Hematopoietic multipotent progenitor cell treated with erythropoietin and hydrocortisone succinate and interleukin-3 and kit ligand, for 4 days (in vitro differentiated cells): ENCODE results near the gene SLC18A2.
"Not testable (repeated sequence)": the region's sequence is repeated elsewhere in the genome, so short reads cannot be mapped to it uniquely, and the experiment has no call there.

ENCODE experiments used
- DNase-seq: peaks from one replicate; pipeline ENCODE4 v3.0.0-alpha.2; 2015

The SLC18A2 gene

DNA sequence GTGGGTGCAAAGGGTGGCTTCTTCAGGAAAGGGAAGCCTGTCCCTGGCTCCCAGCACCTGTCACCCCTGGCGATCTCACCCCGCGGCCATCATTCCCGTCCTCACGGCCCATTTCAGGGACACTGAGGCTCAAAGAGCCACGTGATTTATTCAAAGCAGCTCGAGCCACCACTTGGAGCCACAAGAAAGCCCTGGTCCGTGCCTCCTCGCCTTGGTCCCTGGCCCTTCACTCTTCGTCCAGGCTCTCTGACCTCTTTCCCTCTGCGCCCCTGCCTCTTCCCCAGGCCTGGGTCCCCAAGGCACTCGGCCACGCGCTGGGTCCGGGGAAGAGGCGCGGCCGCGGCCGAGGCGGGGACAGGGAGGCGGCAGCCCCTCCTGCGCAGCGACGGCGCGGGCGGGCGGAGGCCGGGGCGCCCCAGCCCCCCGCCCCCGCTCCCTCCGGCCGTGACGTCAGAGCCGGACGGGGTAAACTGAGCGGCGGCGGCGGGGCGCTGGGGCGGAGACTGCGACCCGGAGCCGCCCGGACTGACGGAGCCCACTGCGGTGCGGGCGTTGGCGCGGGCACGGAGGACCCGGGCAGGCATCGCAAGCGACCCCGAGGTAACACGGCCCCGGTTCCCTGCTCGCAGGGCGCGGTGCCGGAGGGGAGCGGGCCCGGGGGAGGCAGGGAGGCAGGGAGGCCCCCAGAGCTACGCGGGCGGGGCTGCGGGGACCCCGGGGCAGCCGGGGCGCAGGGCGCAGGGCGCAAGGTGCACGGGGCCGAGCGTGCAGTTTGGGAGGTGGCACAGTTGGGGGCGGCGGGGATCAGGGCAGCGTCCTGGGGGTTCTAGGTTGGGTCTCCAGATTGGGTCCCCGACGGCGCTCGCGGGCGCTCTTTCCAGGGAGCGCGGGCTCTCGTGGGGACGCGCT lies at the start of gene SLC18A2:
TSS of gene SLC18A2 (plus strand) at position 494 of the 909 bp plus-strand sequence. CDS start 580 bp downstream, outside the sequence.
- DNase-seq = peak; percentile 35

DNA sequence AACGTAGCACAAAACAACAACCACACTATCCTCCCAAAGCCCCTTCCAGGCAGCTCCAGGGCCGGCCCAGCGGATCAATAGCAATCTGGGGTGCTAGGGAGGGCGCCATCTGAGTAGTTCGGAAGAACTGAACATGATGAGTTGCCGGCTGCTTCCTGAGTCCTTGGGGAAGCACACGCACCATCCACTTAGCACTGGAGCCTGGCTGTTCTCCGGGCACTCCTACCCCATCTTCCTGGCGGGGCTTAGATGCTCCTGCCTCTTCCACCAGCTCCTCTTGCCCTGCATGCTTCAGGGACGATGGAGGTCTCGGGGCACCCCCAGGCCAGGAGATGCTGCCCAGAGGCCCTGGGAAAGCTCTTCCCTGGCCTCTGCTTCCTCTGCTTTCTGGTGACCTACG lies 43.7 kb upstream of the SLC18A2 start, which contains the start of gene KCNK18:
TSS of gene KCNK18 (plus strand) at position 301 of the 400 bp plus-strand sequence. CDS start at position 301, 0 bp downstream.
- DNase-seq = no peak

DNA sequence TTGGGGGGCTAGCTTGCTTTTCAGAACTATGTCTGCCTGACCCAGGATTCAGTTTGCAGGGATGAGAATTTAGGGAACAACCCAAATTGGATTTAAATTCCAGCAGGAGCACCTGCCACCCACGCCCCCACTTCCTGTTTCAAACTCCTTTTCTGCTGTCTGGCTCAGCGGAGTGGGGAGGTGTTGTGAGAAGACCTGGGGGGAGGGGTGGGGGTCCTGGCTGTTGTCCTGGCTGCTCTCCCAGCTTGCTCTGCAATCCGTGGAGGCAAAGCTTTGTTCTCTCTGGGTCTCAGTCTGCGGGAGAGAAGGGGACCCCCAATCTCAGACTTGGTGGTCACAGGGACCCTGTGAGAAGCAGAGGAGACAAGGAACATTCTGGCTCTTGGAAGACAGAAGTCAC lies 42.8 kb upstream of the SLC18A2 start:
- DNase-seq = no peak

DNA sequence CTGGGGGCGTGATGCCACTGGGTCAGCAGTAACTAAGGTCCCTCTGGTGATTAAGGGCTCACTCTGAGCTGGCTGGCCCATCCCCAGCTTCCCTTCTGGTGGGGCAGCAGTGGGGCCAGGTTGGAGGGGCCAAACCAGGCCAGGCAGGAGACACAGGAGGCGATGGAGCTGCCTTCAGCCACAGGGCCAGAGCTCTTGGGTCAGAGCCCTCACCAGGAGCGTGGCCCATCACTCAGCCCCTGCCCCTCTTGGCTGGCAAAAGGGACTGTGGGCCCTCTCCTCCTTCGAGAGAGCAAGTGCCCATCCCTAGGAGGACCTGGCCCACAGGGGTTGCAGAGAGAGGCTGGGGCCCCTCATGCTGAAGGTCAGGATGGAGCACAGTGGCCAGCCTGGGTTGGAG lies 39.1 kb upstream of the SLC18A2 start:
- DNase-seq = no peak

DNA sequence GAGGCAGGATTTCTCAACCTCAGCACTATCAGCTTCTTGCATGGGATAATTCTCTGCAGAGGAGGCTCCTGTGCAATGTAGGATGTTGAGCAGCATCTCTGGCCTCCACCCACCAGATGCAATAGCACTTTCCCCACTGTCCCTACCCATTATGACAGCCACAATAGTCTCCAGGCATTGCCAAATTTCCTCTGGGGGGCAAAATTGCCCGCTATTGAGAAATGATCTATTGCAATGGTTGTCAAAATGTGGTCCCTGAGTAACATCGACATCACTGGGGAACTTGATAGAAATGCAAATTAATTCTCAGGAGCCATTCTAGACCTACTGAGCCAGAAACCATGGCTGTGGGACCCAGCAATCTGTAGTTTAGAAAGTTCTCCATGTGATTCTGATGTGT lies 36.6 kb upstream of the SLC18A2 start:
- peak; percentile 30 for DNase-seq

DNA sequence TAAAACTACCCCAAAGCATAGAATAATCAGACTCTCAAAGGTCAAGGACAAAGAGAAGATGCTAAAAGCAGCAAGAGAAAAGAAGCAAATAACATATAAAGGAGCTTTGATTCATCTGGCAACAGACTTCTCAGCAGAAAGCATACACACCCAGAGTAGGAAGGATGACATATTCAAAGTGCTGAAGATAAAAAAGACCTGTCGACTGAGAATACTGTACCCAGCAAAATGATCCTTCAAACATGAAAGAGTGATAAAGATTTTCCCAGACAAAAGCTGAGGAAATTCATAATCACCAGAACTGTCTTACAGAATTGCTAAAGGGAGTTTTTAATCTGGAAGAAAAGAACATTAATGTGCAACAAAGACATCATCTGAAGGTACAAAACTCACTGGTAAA lies 28.7 kb upstream of the SLC18A2 start:
- DNase-seq = no peak

DNA sequence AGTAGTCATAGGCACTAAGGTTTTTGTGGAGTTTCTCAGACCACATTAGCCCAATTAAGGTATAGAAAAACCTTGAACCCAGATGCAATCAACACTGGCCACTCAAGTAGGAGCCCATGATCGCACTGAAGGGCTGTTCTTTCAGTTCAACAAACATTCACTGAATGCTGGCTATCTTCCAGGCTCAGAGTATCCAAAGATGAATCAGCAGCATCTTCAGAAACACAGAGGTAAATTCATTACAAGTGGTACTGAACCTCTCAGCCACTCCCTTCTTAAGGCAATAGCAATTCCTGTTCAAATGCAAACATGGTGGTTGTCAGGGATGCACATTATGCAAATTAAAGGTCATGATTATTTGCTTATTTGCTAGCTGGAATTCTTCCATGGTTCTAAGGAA lies 26.5 kb upstream of the SLC18A2 start:
- no peak for DNase-seq

DNA sequence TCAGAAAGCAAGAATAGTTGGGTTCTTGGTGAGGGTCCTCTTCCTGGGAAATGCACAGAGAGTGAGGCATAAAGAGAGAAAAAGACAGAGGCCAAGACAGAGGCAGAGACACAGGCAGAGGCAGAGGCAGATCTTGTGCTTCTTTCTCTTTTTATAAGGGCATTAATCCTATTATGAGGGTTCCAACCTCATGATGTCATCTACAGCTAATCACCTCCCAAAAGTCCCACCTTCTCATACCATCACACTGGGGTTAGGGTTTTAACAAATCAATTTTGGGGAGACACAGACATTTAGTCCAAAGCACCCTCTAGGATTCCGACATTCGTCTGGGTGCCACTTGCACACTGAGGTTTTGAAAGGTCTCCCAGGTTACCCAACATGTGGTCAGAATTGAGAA lies 25.8 kb upstream of the SLC18A2 start:
- DNase-seq = no peak

DNA sequence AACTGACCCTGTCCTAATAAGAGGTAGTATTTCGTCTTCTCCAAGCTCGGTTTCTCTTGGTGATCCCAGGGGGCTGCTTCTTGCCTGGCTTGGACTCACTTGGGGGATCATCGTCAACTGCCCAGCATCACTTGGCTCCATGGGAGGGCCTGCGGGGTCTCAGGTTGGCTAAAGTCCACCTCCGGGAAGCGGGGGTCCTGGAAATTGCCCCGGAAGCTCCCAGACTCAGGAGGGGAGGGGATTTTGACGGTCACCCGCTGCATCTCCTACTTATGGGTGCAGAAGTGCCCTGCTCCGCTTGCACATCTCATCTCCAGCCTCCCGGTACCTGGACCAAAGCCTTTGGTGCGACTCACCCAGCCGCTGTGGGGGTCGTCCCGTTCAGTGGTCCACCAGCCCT lies 24.9 kb upstream of the SLC18A2 start:
- DNase-seq = no peak

DNA sequence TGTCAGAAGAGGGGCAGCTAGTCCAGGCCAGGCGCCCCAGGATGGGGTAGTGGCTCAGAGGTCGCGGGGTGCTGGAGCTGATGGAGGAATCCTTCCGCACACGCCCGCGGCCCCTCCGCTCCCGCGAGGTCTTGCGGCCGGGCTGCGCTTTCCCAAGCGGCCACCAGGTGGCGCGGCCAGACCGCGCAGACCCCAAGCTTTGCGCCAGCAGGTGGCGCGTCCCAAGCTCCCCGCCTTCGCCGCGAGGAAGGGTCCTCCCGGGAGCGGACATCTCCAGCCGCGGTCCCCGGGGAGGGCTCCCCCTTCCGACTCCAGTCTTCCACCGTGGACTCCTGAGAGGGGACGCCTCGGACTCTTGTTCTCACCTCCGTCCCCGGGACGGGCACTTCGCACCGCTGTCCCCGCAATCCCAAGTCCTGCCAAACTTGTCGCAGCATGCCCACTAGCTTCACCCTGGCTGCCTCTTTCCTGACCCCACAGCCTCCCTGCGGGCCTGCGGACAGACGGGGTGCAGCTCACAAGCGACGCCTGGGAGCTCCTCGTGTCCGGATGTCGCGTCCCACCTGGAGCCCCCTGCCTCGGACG lies 24.2 kb upstream of the SLC18A2 start:
- peak; percentile 85 for DNase-seq

DNA sequence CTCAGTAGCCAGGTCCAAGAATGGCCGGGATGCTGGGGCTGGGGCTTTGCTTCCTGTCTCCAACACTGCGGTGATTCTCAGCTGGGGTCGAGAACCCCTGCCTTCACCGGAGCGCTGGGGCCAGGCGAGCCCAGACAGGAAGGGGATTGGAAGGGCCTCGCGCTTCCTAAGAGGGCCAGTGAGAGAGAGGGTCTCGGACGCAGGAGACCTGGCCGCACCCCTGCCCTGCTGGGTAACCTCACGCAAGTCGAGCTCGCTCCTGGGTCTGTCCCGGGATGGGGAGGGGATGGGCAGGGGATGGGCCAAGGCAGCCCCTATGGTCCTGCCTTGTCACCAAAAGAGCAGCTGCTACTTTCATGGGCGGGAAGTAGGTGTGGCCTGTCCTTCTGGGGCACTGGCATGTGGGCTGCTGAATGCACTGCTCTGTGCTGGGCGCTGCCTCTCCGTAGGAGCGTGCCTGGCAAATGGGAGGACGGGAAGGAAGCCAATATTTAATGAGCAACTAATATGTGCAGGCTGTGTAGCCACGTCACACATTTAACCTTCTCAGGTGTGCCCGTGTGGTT lies 23.6 kb upstream of the SLC18A2 start:
- peak; percentile 73 for DNase-seq

DNA sequence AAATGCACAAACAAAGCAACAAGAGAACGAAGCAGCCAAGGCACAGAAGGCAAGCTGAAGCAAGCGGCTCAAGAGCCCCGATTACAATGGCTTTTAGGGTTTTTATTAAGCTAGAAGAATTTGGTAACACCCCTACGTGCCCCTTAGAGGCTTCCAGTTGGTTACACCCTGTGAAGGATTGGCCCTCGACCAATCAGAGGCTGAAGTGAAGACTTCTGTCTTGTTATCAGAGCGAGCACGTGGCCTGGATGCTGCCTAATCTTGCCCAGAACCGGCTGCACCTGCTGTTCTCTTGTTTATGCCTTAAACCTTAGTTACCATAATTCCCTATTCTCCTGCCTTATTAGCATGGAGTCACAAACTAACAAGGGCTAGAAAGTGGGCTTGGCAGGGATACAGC lies 22.3 kb upstream of the SLC18A2 start:
- peak; percentile 75 for DNase-seq

DNA sequence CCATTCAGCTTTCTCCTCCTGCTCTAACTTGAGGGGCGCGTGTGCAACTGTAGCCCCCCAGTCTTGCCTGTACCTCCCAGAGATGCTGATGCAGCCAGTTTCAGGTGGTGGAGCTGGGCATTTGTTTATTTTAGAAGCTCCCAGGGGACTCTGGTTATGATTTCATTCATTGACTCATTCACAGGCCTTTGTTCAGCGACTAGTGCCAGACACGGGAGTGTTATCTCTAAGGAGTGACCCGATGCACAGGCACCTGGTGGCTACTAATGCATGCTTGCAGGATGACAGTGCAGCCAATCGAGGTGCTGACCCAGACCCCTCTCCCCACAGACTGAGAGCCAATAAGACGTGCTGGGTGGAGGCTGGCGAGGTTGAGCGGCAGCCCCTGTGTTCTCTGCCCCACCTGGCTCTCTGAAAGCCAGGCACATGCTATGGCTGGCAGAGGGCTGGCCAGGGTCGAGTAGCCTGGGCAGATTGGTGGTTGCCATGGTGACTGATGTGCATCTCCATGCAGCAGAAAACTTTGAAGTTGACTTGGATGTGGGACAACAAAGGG lies 19.7 kb upstream of the SLC18A2 start:
- DNase-seq = no peak

DNA sequence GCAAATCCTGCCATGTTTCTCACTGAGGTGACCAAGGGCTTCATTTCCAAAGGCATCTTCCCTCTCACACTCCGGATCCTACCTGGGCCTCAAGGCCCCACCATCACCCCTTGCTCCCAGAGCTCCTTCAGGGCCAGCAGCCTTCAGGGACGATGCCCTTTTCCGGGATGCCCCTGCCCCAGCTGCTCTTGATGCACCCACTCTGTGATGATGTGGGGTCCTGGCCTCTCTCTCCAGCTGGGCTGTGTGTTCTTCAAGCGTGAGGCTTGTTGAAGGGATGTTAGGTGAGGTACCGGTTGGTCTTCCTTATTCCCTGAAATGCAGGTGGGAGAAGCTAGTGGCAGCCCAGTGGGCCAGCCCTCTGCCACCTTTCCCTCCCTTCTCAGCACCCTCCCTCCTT lies 18.4 kb upstream of the SLC18A2 start:
- DNase-seq = no peak

DNA sequence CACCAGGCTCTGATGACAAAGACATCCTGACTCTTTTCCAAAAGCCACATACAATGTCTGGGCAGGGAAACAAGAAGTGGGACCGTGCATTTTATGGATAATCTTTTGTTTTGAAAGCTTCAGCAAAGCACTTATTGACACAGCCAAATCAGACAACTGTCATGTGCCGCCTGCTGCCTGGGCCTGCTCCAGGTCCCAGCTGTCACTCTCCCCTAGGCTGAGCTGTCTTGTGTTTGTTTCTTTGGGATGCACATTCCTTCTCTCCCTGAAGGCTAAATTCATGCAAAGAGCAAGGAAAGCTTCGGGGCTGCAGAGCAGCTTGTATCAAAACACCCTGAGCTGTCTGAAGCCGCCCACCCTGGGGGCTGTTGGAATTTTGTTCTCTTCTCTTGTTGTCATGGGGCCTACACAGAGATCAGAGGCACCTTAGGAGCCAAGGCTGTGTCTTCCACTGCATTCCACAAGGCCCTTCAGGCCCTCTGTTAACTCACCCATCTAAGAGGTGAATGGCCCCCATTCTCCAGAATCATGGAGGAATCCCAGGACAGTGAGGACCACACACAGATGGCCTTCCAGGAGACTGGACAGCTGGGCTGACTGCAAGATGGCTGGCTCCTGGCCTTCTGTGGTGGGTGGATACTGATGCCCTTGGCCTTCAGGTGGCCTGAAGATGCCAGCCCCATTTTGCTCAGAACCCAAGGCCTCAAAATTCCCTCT lies 17.8 kb upstream of the SLC18A2 start:
- no peak for DNase-seq

DNA sequence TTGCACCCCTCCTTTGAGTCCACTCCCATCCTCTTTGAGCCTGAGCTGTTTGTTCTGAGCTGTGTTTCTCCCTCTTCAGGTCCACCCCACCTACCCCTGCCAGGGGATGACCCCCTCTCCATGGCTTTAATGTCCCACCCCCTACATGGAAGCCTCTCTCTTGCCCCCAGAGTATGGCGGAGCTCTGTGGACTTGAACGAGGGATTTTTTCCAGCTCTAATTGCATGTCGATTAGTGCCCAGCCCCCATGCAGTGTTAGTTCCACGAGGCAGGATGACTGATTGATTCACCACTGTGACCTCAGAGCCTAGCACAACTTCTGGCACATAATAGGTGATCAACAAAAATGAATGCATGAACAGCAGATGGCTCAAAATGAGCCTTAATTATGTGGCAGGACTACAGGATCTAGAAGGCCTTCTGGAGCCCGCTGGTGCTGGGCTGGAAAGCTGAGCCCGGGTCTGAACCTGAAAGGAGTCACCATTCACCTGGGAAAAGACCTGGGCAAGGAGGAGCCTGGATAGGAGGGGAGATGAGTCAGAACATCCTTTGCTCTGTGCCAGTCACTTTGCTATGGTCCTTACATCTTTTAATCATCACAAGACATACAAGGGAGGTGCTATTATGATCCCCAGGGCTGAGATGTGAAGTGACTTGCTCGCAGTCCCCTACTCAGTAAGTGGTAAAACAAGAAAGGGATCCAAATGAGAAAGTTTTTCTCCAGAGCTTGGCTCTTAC lies 17.1 kb upstream of the SLC18A2 start:
- DNase-seq = no peak

DNA sequence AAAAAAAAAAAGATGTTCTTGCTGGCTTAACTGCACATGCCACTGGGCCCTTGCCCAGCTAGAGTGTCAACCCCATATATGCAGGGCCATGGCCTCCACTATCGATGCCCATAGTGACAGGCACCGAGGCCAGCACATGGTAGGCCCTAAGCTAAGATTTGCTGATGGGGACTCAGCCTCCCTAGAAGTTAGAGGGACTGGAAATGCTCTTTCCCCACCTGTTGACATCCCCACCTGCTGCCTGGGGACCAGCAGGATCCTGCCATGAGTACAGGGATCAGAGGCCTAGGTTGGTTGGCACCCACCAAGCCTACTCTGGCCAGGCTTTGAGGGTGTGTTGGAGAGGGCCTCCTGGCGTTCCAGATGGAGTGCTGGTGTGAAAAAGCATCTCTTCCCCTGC lies 16.0 kb upstream of the SLC18A2 start:
- DNase-seq = no peak

DNA sequence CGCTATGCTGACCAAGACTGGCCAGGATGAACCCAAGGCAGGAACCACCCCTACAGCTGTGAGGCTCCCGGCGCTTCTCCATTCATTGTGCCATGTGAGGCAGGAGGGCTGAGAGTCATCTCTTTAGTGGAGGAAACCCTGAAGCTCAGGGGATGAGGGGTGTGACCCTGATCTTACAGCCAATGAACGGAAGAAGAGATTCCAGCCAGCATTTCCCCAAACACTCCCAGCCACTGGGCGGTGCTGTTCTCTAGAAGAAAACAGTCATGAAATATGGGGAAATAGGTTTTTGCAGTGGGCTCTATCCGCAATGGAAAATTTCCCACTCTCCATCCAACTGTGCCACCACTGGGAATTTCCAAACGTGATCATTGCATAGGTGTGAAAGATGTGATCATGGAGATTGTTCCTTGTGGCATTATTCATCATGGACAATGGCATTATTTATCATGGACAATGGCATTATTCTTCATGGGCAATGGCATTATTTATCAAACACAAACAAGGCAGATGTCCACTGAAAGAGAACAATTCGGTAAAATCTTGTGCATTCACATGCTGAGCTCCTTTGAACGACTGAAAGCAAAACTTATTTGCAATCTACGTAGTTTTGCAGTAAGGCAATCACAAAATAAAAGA lies 14.0 kb upstream of the SLC18A2 start:
- peak; percentile 90 for DNase-seq

DNA sequence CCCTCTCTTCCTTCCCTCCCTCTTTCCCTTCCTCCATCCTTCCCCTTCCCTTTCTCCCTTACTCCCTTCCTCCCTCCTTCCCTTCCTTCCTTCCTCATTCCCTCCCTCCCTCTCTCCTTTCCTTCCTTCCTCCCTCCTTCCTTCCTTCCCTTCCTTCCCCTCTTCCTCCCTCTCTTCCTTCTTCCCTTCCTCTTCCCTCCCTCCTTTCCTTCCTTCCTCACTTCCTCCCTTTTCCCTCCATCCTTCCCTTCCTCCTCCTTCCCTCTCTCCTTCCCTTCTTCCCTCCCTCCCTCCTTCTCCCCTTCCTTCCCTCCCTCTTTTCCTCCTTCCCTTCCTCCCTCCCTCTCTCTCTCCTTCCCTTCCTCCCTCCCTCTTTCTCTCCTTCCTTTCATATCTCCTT lies 12.7 kb upstream of the SLC18A2 start:
- no peak for DNase-seq

DNA sequence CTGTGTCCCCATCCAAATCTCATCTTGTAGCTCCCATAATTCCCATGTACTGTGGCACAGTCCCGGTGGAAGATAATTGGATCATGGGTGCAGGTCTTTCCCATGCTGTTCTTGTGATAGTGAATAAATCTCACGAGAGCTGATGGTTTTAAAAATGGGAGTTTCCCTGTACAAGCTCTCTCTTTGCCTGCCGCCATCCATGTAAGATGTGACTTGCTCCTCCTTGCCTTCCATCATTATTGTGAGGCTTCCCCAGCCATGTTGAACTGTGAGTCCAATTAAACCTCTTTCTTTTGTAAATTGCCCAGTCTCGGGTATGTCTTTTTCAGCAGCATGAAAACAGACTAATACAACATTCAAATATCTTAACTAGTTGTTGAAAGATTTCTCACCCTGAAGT lies 10.8 kb upstream of the SLC18A2 start:
- not testable (repeated sequence) for DNase-seq

DNA sequence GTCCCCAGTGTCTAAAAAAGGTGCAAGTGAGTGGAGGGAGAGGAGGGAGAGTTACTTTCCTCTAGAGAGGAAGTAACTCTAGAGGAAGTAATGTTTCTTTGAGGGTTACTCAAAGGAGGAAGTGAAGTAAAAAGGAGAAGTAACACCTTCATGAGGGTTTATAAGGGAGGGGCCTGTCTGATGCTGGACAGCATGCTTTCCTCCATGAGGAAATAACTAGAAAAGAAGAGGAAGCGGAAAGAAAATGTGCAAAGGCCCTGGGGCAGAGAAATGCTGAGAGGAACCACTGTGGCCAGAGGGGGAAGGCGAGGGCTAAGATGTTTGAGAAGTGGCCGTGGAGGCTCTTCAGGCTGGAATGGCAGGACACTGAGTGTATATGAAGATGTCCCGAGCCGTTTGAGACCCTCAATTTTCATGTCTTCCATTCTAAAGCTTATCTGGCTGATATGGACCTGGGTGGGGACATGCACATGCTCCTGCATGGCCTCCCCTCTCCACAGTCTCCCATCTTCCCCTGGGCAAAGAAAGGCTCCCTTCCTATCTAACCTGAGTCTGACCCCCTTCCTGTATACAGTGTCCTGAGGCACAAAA lies 3.4 kb upstream of the SLC18A2 start:
- peak; percentile 85 for DNase-seq
